ENCODE measurements around the gene LKAAEAR1. TPM values are rescaled to one million over a fixed set of nuclear protein-coding genes. Genes with fewer than 3 reads are reported as not detected.
A peak's percentile ranks its signal among the peaks of the same experiment; 100 is the strongest.

Gene LKAAEAR1
- total and polyA plus RNA-seq, 2 of the 13 experiments (the other 11 are each of a cell fraction or from before 2014, with no cell fraction given) = not detected

- TF ChIP-seq, protein P1, sequence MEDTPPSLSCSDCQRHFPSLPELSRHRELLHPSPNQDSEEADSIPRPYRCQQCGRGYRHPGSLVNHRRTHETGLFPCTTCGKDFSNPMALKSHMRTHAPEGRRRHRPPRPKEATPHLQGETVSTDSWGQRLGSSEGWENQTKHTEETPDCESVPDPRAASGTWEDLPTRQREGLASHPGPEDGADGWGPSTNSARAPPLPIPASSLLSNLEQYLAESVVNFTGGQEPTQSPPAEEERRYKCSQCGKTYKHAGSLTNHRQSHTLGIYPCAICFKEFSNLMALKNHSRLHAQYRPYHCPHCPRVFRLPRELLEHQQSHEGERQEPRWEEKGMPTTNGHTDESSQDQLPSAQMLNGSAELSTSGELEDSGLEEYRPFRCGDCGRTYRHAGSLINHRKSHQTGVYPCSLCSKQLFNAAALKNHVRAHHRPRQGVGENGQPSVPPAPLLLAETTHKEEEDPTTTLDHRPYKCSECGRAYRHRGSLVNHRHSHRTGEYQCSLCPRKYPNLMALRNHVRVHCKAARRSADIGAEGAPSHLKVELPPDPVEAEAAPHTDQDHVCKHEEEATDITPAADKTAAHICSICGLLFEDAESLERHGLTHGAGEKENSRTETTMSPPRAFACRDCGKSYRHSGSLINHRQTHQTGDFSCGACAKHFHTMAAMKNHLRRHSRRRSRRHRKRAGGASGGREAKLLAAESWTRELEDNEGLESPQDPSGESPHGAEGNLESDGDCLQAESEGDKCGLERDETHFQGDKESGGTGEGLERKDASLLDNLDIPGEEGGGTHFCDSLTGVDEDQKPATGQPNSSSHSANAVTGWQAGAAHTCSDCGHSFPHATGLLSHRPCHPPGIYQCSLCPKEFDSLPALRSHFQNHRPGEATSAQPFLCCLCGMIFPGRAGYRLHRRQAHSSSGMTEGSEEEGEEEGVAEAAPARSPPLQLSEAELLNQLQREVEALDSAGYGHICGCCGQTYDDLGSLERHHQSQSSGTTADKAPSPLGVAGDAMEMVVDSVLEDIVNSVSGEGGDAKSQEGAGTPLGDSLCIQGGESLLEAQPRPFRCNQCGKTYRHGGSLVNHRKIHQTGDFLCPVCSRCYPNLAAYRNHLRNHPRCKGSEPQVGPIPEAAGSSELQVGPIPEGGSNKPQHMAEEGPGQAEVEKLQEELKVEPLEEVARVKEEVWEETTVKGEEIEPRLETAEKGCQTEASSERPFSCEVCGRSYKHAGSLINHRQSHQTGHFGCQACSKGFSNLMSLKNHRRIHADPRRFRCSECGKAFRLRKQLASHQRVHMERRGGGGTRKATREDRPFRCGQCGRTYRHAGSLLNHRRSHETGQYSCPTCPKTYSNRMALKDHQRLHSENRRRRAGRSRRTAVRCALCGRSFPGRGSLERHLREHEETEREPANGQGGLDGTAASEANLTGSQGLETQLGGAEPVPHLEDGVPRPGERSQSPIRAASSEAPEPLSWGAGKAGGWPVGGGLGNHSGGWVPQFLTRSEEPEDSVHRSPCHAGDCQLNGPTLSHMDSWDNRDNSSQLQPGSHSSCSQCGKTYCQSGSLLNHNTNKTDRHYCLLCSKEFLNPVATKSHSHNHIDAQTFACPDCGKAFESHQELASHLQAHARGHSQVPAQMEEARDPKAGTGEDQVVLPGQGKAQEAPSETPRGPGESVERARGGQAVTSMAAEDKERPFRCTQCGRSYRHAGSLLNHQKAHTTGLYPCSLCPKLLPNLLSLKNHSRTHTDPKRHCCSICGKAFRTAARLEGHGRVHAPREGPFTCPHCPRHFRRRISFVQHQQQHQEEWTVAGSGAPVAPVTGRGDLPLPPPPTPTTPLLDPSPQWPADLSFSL (CRISPR knock-in tag; IDR thresholded peaks at IDR 0.05) = no peak
- TF ChIP-seq NR2C2 (CRISPR knock-in tag; IDR thresholded peaks at IDR 0.05; ENCODE audit: borderline replicate concordance) (no peak), ATF7 (IDR thresholded peaks at IDR 0.05) (no peak), ATF7 (CRISPR knock-in tag; IDR thresholded peaks at IDR 0.05) (0 out of 2 replicates have a peak, but pooled peaks have one; percentile 37), ZSCAN21 (CRISPR knock-in tag; IDR thresholded peaks at IDR 0.05; ENCODE audit: borderline replicate concordance) (no peak), TAF15 (IDR thresholded peaks at IDR 0.05; ENCODE audit: low read depth, low read length, poor library complexity, severe bottlenecking) (no peak), SALL2 (CRISPR knock-in tag; IDR thresholded peaks at IDR 0.05) (0 out of 2 replicates have a peak, but pooled peaks have one; percentile 11), TCF7L2 (IDR thresholded peaks at IDR 0.05; ENCODE audit: low read depth, low read length) (no peak), KIAA2018 (CRISPR knock-in tag; IDR thresholded peaks at IDR 0.05; ENCODE audit: borderline replicate concordance) (no peak)
- TF ChIP-seq, protein P2, sequence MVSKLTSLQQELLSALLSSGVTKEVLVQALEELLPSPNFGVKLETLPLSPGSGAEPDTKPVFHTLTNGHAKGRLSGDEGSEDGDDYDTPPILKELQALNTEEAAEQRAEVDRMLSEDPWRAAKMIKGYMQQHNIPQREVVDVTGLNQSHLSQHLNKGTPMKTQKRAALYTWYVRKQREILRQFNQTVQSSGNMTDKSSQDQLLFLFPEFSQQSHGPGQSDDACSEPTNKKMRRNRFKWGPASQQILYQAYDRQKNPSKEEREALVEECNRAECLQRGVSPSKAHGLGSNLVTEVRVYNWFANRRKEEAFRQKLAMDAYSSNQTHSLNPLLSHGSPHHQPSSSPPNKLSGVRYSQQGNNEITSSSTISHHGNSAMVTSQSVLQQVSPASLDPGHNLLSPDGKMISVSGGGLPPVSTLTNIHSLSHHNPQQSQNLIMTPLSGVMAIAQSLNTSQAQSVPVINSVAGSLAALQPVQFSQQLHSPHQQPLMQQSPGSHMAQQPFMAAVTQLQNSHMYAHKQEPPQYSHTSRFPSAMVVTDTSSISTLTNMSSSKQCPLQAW (CRISPR knock-in tag; IDR thresholded peaks at IDR 0.05) = no peak
- TF ChIP-seq, protein P3, sequence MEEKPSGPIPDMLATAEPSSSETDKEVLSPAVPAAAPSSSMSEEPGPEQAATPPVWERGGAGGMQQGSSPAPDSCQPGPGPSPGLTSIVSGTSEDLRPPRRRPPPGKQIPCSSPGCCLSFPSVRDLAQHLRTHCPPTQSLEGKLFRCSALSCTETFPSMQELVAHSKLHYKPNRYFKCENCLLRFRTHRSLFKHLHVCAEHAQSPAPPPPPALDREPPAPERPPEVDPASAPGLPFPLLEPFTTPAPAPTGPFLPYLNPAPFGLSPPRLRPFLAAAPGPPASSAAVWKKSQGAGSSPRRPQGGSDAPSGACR (CRISPR knock-in tag; IDR thresholded peaks at IDR 0.05) = no peak
These were observed 45.5 kb downstream of the LKAAEAR1 start (continued) for GRCh38 chr20:64038565-64039292.

All from HepG2 (cell line).